Stimulated activated CD8-positive, alpha-beta memory T cell treated with anti-CD3 and anti-CD28 coated beads, Interleukin-15, amount 100 ng/mL, for 24 hours (primary cell): Measurements from ENCODE around the gene EMILIN2.

Source experiments
- DNase-seq: peaks from one replicate; pipeline ENCODE4 v3.0.0-alpha.2; 2020; ENCODE audit warnings: low read depth

EMILIN2 gene

GRCh38 chr18:2900684-2901422, 54.0 kb downstream of the EMILIN2 start:
- DNase-seq, result no peak

- DNase-seq, result no peak
Observed at GRCh38 chr18:2901423-2901985, 54.7 kb downstream of the EMILIN2 start.

- DNase-seq, result no peak
Observed at GRCh38 chr18:2902327-2902726, 55.5 kb downstream of the EMILIN2 start.

GRCh38 chr18:2903006-2903405, 56.2 kb downstream of the EMILIN2 start:
- no peak for DNase-seq

- DNase-seq, result peak; percentile 31
Observed at GRCh38 chr18:2905854-2906703, 59.3 kb downstream of the EMILIN2 start.

GRCh38 chr18:2906704-2907549, 60.1 kb downstream of the EMILIN2 start:
- DNase-seq, result peak; percentile 16

GRCh38 chr18:2907550-2908135, 60.8 kb downstream of the EMILIN2 start:
- no peak for DNase-seq

- no peak for DNase-seq
Observed at GRCh38 chr18:2908166-2908945, 61.5 kb downstream of the EMILIN2 start.

- DNase-seq, result no peak
Observed at GRCh38 chr18:2908946-2909335, 62.1 kb downstream of the EMILIN2 start.

- no peak for DNase-seq
Observed at GRCh38 chr18:2909431-2910140, 62.8 kb downstream of the EMILIN2 start.

GRCh38 chr18:2910261-2910660, 63.5 kb downstream of the EMILIN2 start:
- no peak for DNase-seq

- no peak for DNase-seq
Observed at GRCh38 chr18:2910751-2911425, 64.1 kb downstream of the EMILIN2 start.

- DNase-seq, result no peak
Observed at GRCh38 chr18:2911533-2911932, 64.7 kb downstream of the EMILIN2 start.

- DNase-seq, result no peak
Observed at GRCh38 chr18:2912357-2913299, 65.8 kb downstream of the EMILIN2 start.

GRCh38 chr18:2913398-2914005, 66.7 kb downstream of the EMILIN2 start:
- DNase-seq, result no peak

GRCh38 chr18:2914185-2914880, 67.5 kb downstream of the EMILIN2 start:
- DNase-seq, result no peak

- no peak for DNase-seq
Observed at GRCh38 chr18:2914881-2915240, 68.1 kb downstream of the EMILIN2 start.
